ENCODE measurements around the gene LRP6. TPM values are rescaled to one million over a fixed set of nuclear protein-coding genes. Genes with fewer than 3 reads are reported as not detected.

LRP6 gene
- total RNA-seq, 2 donors from 2014 or later = 0.61 to 3.9 TPM

GRCh38 chr12:12244341-12244740 is 22.5 kb downstream of the LRP6 start:
- Mint-ChIP-seq H3K27me3 (no peaks in the 10 kb centered on the region), H3K9me3 (no peaks in the 10 kb centered on the region), H3K4me1 (peaks cover 3% of the 10 kb centered on the region), H3K27ac (no peak overlapping the region), H3K36me3 (ENCODE audit: low read depth) (peaks cover 6% of the 10 kb centered on the region), H3K4me3 (no peak overlapping the region)
- no peak for ATAC-seq (replicated peaks)

GRCh38 chr12:12240662-12241340 is 26.0 kb downstream of the LRP6 start:
- Mint-ChIP-seq H3K9me3 (no peaks in the 10 kb centered on the region), H3K27ac (no peak overlapping the region), H3K4me3 (no peak overlapping the region), H3K27me3 (no peaks in the 10 kb centered on the region), H3K36me3 (ENCODE audit: low read depth) (peaks cover 6% of the 10 kb centered on the region), H3K4me1 (no peaks in the 10 kb centered on the region)
- no peak for ATAC-seq (replicated peaks)

GRCh38 chr12:12239127-12239526 is 27.7 kb downstream of the LRP6 start:
- peaks cover 3% of the 10 kb centered on the region for H3K36me3 Mint-ChIP-seq (ENCODE audit: low read depth)
- H3K4me3 Mint-ChIP-seq = no peak overlapping the region
- no peaks in the 10 kb centered on the region for H3K9me3 Mint-ChIP-seq
- H3K27ac Mint-ChIP-seq = no peak overlapping the region
- no peaks in the 10 kb centered on the region for H3K27me3 Mint-ChIP-seq
- no peak for ATAC-seq (replicated peaks)
- H3K4me1 Mint-ChIP-seq = no peaks in the 10 kb centered on the region

- H3K36me3 Mint-ChIP-seq (ENCODE audit: low read depth) = no peaks in the 10 kb centered on the region
- ATAC-seq (replicated peaks) = no peak
- no peak overlapping the region for H3K4me3 Mint-ChIP-seq
- H3K4me1 Mint-ChIP-seq = no peaks in the 10 kb centered on the region
- H3K9me3 Mint-ChIP-seq = no peaks in the 10 kb centered on the region
- H3K27ac Mint-ChIP-seq = no peak overlapping the region
- H3K27me3 Mint-ChIP-seq = no peaks in the 10 kb centered on the region
Measured at GRCh38 chr12:12238605-12239004, 28.2 kb downstream of the LRP6 start.

- Mint-ChIP-seq H3K27me3 (no peaks in the 10 kb centered on the region), H3K36me3 (ENCODE audit: low read depth) (no peaks in the 10 kb centered on the region), H3K4me3 (no peak overlapping the region), H3K4me1 (no peaks in the 10 kb centered on the region), H3K9me3 (no peaks in the 10 kb centered on the region), H3K27ac (no peak overlapping the region)
- ATAC-seq (replicated peaks) = no peak
Measured at GRCh38 chr12:12236896-12237295, 29.9 kb downstream of the LRP6 start.

GRCh38 chr12:12230275-12230674 is 36.6 kb downstream of the LRP6 start:
- Mint-ChIP-seq H3K27me3 (peaks cover 3% of the 10 kb centered on the region), H3K4me1 (no peaks in the 10 kb centered on the region), H3K27ac (no peak overlapping the region), H3K9me3 (no peaks in the 10 kb centered on the region), H3K36me3 (ENCODE audit: low read depth) (no peaks in the 10 kb centered on the region), H3K4me3 (no peak overlapping the region)
- no peak for ATAC-seq (replicated peaks)

- Mint-ChIP-seq H3K4me3 (no peak overlapping the region), H3K4me1 (no peaks in the 10 kb centered on the region), H3K27me3 (peaks cover 6% of the 10 kb centered on the region), H3K9me3 (no peaks in the 10 kb centered on the region), H3K36me3 (ENCODE audit: low read depth) (no peaks in the 10 kb centered on the region), H3K27ac (no peak overlapping the region)
- no peak for ATAC-seq (replicated peaks)
Measured at GRCh38 chr12:12229556-12230092, 37.2 kb downstream of the LRP6 start.

GRCh38 chr12:12228402-12228801 is 38.4 kb downstream of the LRP6 start:
- Mint-ChIP-seq H3K36me3 (ENCODE audit: low read depth) (no peaks in the 10 kb centered on the region), H3K4me3 (no peak overlapping the region), H3K27me3 (peaks cover 9% of the 10 kb centered on the region), H3K9me3 (no peaks in the 10 kb centered on the region), H3K4me1 (peaks cover 9% of the 10 kb centered on the region), H3K27ac (no peak overlapping the region)
- ATAC-seq (replicated peaks) = no peak

GRCh38 chr12:12226187-12226586 is 40.7 kb downstream of the LRP6 start:
- Mint-ChIP-seq H3K27ac (no peak overlapping the region), H3K9me3 (no peaks in the 10 kb centered on the region), H3K36me3 (ENCODE audit: low read depth) (no peaks in the 10 kb centered on the region), H3K4me3 (no peak overlapping the region), H3K4me1 (peaks cover 9% of the 10 kb centered on the region), H3K27me3 (peaks cover 9% of the 10 kb centered on the region)
- ATAC-seq (replicated peaks) = no peak

GRCh38 chr12:12224240-12224940 is 42.5 kb downstream of the LRP6 start:
- peak; percentile 57 for ATAC-seq (replicated peaks)
- Mint-ChIP-seq H3K27ac (no peak overlapping the region), H3K9me3 (no peaks in the 10 kb centered on the region), H3K36me3 (ENCODE audit: low read depth) (no peaks in the 10 kb centered on the region), H3K4me3 (no peak overlapping the region), H3K4me1 (peaks cover 9% of the 10 kb centered on the region), H3K27me3 (peaks cover 9% of the 10 kb centered on the region)

- Mint-ChIP-seq H3K27ac (no peak overlapping the region), H3K4me1 (peaks cover 9% of the 10 kb centered on the region), H3K4me3 (no peak overlapping the region), H3K27me3 (peaks cover 12% of the 10 kb centered on the region), H3K9me3 (no peaks in the 10 kb centered on the region), H3K36me3 (ENCODE audit: low read depth) (no peaks in the 10 kb centered on the region)
- no peak for ATAC-seq (replicated peaks)
Measured at GRCh38 chr12:12221560-12221959, 45.3 kb downstream of the LRP6 start.

- no peak overlapping the region for H3K27ac Mint-ChIP-seq
- H3K4me3 Mint-ChIP-seq = no peak overlapping the region
- no peak for ATAC-seq (replicated peaks)
- H3K27me3 Mint-ChIP-seq = peaks cover 10% of the 10 kb centered on the region
- peaks cover 12% of the 10 kb centered on the region for H3K4me1 Mint-ChIP-seq
- H3K36me3 Mint-ChIP-seq (ENCODE audit: low read depth) = no peaks in the 10 kb centered on the region
- no peaks in the 10 kb centered on the region for H3K9me3 Mint-ChIP-seq
Measured at GRCh38 chr12:12219664-12220063, 47.2 kb downstream of the LRP6 start.

GRCh38 chr12:12217018-12217359 is 49.9 kb downstream of the LRP6 start:
- Mint-ChIP-seq H3K27ac (no peak overlapping the region), H3K4me3 (no peak overlapping the region), H3K9me3 (no peaks in the 10 kb centered on the region), H3K36me3 (ENCODE audit: low read depth) (no peaks in the 10 kb centered on the region), H3K27me3 (peaks cover 9% of the 10 kb centered on the region), H3K4me1 (peaks cover 4% of the 10 kb centered on the region)
- no peak for ATAC-seq (replicated peaks)

- peaks cover 4% of the 10 kb centered on the region for H3K4me1 Mint-ChIP-seq
- H3K9me3 Mint-ChIP-seq = no peaks in the 10 kb centered on the region
- no peak overlapping the region for H3K27ac Mint-ChIP-seq
- no peak overlapping the region for H3K4me3 Mint-ChIP-seq
- ATAC-seq (replicated peaks) = no peak
- no peaks in the 10 kb centered on the region for H3K36me3 Mint-ChIP-seq (ENCODE audit: low read depth)
- H3K27me3 Mint-ChIP-seq = peaks cover 9% of the 10 kb centered on the region
Measured at GRCh38 chr12:12216349-12217017, 50.4 kb downstream of the LRP6 start.

GRCh38 chr12:12214635-12215131 is 52.2 kb downstream of the LRP6 start:
- Mint-ChIP-seq H3K36me3 (ENCODE audit: low read depth) (no peaks in the 10 kb centered on the region), H3K9me3 (no peaks in the 10 kb centered on the region), H3K4me1 (peaks cover 16% of the 10 kb centered on the region), H3K27ac (no peak overlapping the region), H3K27me3 (peaks cover 15% of the 10 kb centered on the region), H3K4me3 (no peak overlapping the region)
- ATAC-seq (replicated peaks) = no peak

All from activated T-helper 17 cell treated with anti-CD3 and anti-CD28 coated beads, Interleukin-2, amount 50 U/mL, for 72 hours (primary cell).